K562 (cell line): Measurements from ENCODE around the gene ST6GALNAC5. TPM values are rescaled to one million over a fixed set of nuclear protein-coding genes. Genes with fewer than 3 reads are reported as not detected.

ENCODE experiments used
- CHD7 ChIP-seq: fragments of 200-600 bp; sonication (generic); IDR thresholded peaks from one replicate; pipeline ENCODE4 v1.6.1; 2012; ENCODE audit warnings: mild to moderate bottlenecking, low read depth, low read length, inconsistent platforms
- EZH2 ChIP-seq: IDR thresholded peaks from 2 replicates; pipeline ENCODE4 v1.6.1; 2012; ENCODE audit warnings: low read depth, mild to moderate bottlenecking, inconsistent platforms, low read length, borderline replicate concordance
- JUN ChIP-seq, 2 experiments: sonication (generic) in 1 of 2; formaldehyde crosslinking in 1 of 2; IDR thresholded peaks; 2 replicates each; pipeline versions ENCODE4 v1.6.1 to v1.8.0; 2012 to 2022; ENCODE audit warnings: borderline replicate concordance in 2 of 2, mild to moderate bottlenecking in 2 of 2, improper control_type of control experiment in 1 of 2, low read depth in 1 of 2, low read length in 1 of 2, missing genetic modification reagents in 1 of 2
- NR1H2 ChIP-seq: sonication (generic); formaldehyde crosslinking; IDR thresholded peaks from 2 replicates; pipeline ENCODE4 v1.4.0; 2020; ENCODE audit warnings: mild to moderate bottlenecking, missing genetic modification reagents
- PATZ1 ChIP-seq: fragments of 250-450 bp; sonication (Bioruptor Pico); IDR thresholded peaks from 2 replicates; pipeline ENCODE4 v1.5.0; 2020; ENCODE audit warnings: mild to moderate bottlenecking, borderline replicate concordance
- PBX2 ChIP-seq, 2 experiments: IDR thresholded peaks in 1 of 2; conservative IDR thresholded peaks in 1 of 2; 2 replicates each; pipeline ENCODE4 v1.6.1; 2016; ENCODE audit warnings: low read depth in 2 of 2, mild to moderate bottlenecking in 1 of 2, missing compliant biosample characterization in 1 of 2, missing genetic modification characterization in 1 of 2, moderate library complexity in 1 of 2
- RCOR1 ChIP-seq, 2 experiments: IDR thresholded peaks; 2 replicates each; pipeline ENCODE4 v1.6.1; 2012; ENCODE audit warnings: low read depth in 2 of 2, low read length in 2 of 2, borderline replicate concordance in 1 of 2, improper control_type of control experiment in 1 of 2
- SAP30 ChIP-seq: fragments of 200-600 bp; sonication (generic); IDR thresholded peaks from 2 replicates; pipeline ENCODE4 v1.6.1; 2012; ENCODE audit warnings: borderline replicate concordance, low read depth, mild to moderate bottlenecking, moderate library complexity, low read length, control low read depth, inconsistent platforms; ENCODE audit not compliant: insufficient read depth, poor library complexity, severe bottlenecking
- ZNF586 ChIP-seq: fragments of 450-650 bp; formaldehyde crosslinking; conservative IDR thresholded peaks from 2 replicates; pipeline ENCODE4 v1.4.0; 2020; ENCODE audit warnings: mild to moderate bottlenecking, moderate library complexity
- ZNF75A ChIP-seq: fragments of 450-650 bp; formaldehyde crosslinking; IDR thresholded peaks from 2 replicates; pipeline ENCODE4 v1.4.0; 2020; ENCODE audit warnings: mild to moderate bottlenecking
- polyA plus RNA-seq, 8 experiments: library from polyadenylated mRNA; depleted of rRNA in 4 of 8; stranded (reverse) in 5 of 8; unstranded in 3 of 8; fragments of >200 nt; fragmentation: Nextera tagmentation in 2 of 8; fragmentation: Illumina TruSeq in 1 of 8; extraction: Ambion mirVana in 2 of 8; extraction: Trizol in 1 of 8; gene quantifications; 2 replicates each; pipeline versions ENCODE4 v1.2.1 to v1.2.3, GENCODE V29; 2011 to 2014; ENCODE audit warnings: inconsistent platforms in 1 of 8, missing spikeins in 1 of 8
- total RNA-seq, 7 experiments: library from RNA; depleted of rRNA in 6 of 7; stranded (reverse); fragments of >200 nt in 6 of 7; fragmentation: Illumina TruSeq in 2 of 7; extraction: Trizol in 2 of 7; gene quantifications; 2 replicates each; pipeline versions ENCODE4 v1.2.1 to v1.2.3, GENCODE V29; 2011 to 2021; ENCODE audit warnings: low replicate concordance in 1 of 7

The ST6GALNAC5 gene
- total and polyA plus RNA-seq, 9 of the 15 experiments (the other 6 are each of a cell fraction or from before 2014, with no cell fraction given): 0.04 to 0.14 TPM; not detected in 7

GRCh38 chr1:76870037-76870436 is 2.8 kb downstream of the ST6GALNAC5 start (continued):
- no peak for TF ChIP-seq PATZ1
- no peak for TF ChIP-seq JUN (IDR thresholded peaks at IDR 0.05; ENCODE audit: borderline replicate concordance, low read depth, low read length)
- TF ChIP-seq JUN (CRISPR knock-in tag; IDR thresholded peaks at IDR 0.05; ENCODE audit: borderline replicate concordance): no peak
- no peak for TF ChIP-seq EZH2
- no peak for TF ChIP-seq NR1H2 (CRISPR knock-in tag)
- no peak for TF ChIP-seq SAP30
- no peak for TF ChIP-seq PBX2 (CRISPR knock-in tag; IDR thresholded peaks at IDR 0.05; ENCODE audit: low read depth)
- TF ChIP-seq PBX2 (tag; conservative IDR thresholded peaks at IDR 0.05; ENCODE audit: low read depth): peak; percentile 83
- TF ChIP-seq RCOR1 (IDR thresholded peaks at IDR 0.05; ENCODE audit: borderline replicate concordance in 1 of 2, low read depth in 2 of 2, low read length in 2 of 2): no peak
- TF ChIP-seq CHD7: no peak
- no peak for TF ChIP-seq ZNF586 (CRISPR knock-in tag)
- TF ChIP-seq ZNF75A (CRISPR knock-in tag): no peak
